ENCODE data around the gene KLF9. TPM values are rescaled to one million over a fixed set of nuclear protein-coding genes. Genes with fewer than 3 reads are reported as not detected.
A peak's percentile ranks its signal among the peaks of the same experiment; 100 is the strongest.

Gene KLF9
- total RNA-seq, 2 donors from 2014 or later, result 0.13 to 0.31 TPM

DNA sequence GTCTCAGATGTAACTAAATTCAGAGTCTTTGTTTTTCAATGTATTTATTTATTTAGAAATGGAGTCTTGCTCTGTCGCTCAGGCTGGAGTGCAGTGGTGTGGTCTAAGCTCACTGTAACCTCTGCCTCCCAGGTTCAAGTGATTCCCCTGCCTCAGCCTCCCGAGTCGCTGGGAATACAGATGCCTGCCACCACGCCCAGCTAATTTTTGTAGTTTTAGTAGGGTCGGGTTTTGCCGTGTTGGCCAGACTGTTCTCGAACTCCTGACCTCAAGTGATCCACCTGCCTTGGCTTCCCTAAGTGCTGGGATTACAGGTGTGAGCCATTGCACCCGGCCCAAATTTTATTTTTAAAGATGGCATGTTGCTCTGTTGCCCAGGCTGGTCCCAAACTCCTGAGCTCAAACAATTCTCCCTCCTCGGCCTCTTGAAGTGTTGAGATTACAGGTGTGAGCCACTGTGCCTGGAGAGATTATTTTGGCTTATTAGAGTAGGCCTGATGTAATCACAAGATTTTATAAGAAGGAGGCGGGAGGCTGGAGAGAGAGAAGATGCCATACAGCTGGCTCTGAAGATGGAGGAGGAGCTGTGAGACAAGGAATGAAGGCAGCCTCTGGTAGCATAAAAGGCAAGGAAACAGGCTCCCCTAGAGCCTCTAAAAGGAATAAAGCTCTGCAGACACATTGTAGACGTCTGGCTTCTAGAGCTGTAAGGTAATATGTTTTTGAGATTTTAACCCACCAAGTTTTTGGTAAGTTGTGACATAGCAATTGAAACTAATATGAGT, 12.9 kb upstream of the KLF9 start:
- H3K4me1 Mint-ChIP-seq, result no peaks in the 10 kb centered on the region
- H3K27me3 ChIP-seq (ENCODE audit: control insufficient read depth, insufficient read depth, low read length, poor library complexity, severe bottlenecking), result no peaks in the 10 kb centered on the region
- no peak overlapping the region for H3K27ac Mint-ChIP-seq
- no peaks in the 10 kb centered on the region for H3K4me1 ChIP-seq (ENCODE audit: control insufficient read depth, insufficient read depth, low read length)
- H3K9me3 ChIP-seq (ENCODE audit: control insufficient read depth, low read length), result no peaks in the 10 kb centered on the region
- no peaks in the 10 kb centered on the region for H3K36me3 Mint-ChIP-seq (ENCODE audit: low read depth)
- TF ChIP-seq, protein P1, sequence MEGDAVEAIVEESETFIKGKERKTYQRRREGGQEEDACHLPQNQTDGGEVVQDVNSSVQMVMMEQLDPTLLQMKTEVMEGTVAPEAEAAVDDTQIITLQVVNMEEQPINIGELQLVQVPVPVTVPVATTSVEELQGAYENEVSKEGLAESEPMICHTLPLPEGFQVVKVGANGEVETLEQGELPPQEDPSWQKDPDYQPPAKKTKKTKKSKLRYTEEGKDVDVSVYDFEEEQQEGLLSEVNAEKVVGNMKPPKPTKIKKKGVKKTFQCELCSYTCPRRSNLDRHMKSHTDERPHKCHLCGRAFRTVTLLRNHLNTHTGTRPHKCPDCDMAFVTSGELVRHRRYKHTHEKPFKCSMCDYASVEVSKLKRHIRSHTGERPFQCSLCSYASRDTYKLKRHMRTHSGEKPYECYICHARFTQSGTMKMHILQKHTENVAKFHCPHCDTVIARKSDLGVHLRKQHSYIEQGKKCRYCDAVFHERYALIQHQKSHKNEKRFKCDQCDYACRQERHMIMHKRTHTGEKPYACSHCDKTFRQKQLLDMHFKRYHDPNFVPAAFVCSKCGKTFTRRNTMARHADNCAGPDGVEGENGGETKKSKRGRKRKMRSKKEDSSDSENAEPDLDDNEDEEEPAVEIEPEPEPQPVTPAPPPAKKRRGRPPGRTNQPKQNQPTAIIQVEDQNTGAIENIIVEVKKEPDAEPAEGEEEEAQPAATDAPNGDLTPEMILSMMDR (conservative IDR thresholded peaks at IDR 0.05), result peak; percentile 36
- 85 to 86% methylated on average over 11 of the region's 11 CpGs for WGBS, 2 experiments (ENCODE audit: insufficient coverage in 1 of 2, insufficient read length in 1 of 2)
- H3K4me3 ChIP-seq (ENCODE audit: low read length), result no peak overlapping the region
- H3K4me3 Mint-ChIP-seq, result no peak overlapping the region
- DNase-seq, result no peak
- no peaks in the 10 kb centered on the region for H3K36me3 ChIP-seq (ENCODE audit: control insufficient read depth, insufficient read depth, low read length)
- no peak overlapping the region for H3K27ac ChIP-seq (ENCODE audit: low read depth, low read length)
- H3K9me3 Mint-ChIP-seq, result peaks cover 3% of the 10 kb centered on the region
- H3K9ac ChIP-seq (ENCODE audit: extremely low read depth, low read length, poor library complexity, severe bottlenecking), result no peak overlapping the region
- peaks cover 25% of the 10 kb centered on the region for H3K27me3 Mint-ChIP-seq (ENCODE audit: insufficient read depth)

DNA sequence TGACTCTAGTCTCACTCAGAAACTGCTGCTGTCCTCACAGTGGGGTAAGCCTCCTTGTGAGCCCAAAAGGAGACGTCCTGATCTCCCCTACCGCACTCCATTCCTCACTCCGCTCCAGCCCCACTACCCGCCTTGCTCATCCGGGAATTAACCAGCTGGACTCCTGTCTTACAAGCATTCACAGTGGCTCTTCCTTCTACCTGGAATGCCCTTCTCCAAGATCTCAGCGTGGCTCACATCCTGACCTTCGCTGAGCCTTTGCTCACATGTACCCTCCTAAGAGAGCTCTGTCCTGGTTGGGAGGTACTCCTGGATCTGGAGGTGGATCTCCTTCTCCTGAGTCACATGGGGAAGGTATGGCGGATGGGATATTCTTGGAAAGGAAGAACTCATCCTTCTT, 10.7 kb upstream of the KLF9 start:
- H3K36me3 ChIP-seq (ENCODE audit: control insufficient read depth, insufficient read depth, low read length), result no peaks in the 10 kb centered on the region
- H3K4me3 ChIP-seq (ENCODE audit: low read length), result no peak overlapping the region
- no peak overlapping the region for H3K27ac Mint-ChIP-seq
- TF ChIP-seq, protein P1 (conservative IDR thresholded peaks at IDR 0.05), result no peak
- no peak overlapping the region for H3K9ac ChIP-seq (ENCODE audit: extremely low read depth, low read length, poor library complexity, severe bottlenecking)
- H3K4me1 Mint-ChIP-seq, result peaks cover 13% of the 10 kb centered on the region
- H3K36me3 Mint-ChIP-seq (ENCODE audit: low read depth), result no peaks in the 10 kb centered on the region
- no peak for DNase-seq
- no peak overlapping the region for H3K27ac ChIP-seq (ENCODE audit: low read depth, low read length)
- H3K4me1 ChIP-seq (ENCODE audit: control insufficient read depth, insufficient read depth, low read length), result peaks cover 9% of the 10 kb centered on the region
- H3K9me3 ChIP-seq (ENCODE audit: control insufficient read depth, low read length), result no peaks in the 10 kb centered on the region
- WGBS, 2 experiments (ENCODE audit: insufficient coverage in 1 of 2, insufficient read length in 1 of 2), result 50 to 78% methylated on average over 2 to 7 of the region's 8 CpGs
- H3K27me3 Mint-ChIP-seq (ENCODE audit: insufficient read depth), result peaks cover 33% of the 10 kb centered on the region
- H3K9me3 Mint-ChIP-seq, result no peaks in the 10 kb centered on the region
- no peaks in the 10 kb centered on the region for H3K27me3 ChIP-seq (ENCODE audit: control insufficient read depth, insufficient read depth, low read length, poor library complexity, severe bottlenecking)
- H3K4me3 Mint-ChIP-seq, result no peak overlapping the region

DNA sequence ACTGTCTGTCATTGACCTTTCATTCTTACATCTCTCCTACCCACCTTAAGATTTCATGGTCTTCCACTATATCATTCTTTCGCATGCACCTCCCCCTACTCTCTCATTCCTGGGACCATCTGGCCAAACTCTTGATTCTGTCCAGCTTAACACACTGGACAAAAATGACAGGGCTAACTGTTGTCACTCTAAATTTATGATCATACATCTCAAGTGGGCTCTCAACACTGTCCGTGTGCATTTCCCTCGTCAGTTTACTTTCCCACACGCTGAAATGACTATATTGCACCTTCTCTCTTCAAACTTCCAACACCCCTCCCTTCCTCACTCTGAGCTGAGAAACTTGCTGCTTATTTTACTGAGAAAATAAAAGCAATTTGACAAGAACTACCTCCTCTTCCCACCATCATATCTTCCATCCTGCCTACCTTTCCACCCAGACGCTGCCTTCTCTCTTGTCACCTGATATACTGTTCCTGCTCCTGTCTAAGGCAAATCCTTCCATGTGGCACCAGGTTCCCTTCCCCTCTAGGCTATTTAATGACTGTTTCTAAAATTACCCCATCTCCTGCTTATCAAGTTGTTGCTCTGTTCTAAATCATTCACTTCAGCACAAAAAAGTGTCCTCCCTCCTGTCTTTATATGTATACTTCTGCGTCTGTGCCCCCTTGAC, 8.1 kb upstream of the KLF9 start:
- H3K27ac ChIP-seq (ENCODE audit: low read depth, low read length), result no peak overlapping the region
- H3K36me3 Mint-ChIP-seq (ENCODE audit: low read depth), result no peaks in the 10 kb centered on the region
- no peaks in the 10 kb centered on the region for H3K9me3 Mint-ChIP-seq
- no peak overlapping the region for H3K4me3 ChIP-seq (ENCODE audit: low read length)
- no peaks in the 10 kb centered on the region for H3K27me3 ChIP-seq (ENCODE audit: control insufficient read depth, insufficient read depth, low read length, poor library complexity, severe bottlenecking)
- peaks cover 13% of the 10 kb centered on the region for H3K4me1 Mint-ChIP-seq
- no peak overlapping the region for H3K4me3 Mint-ChIP-seq
- no peak overlapping the region for H3K27ac Mint-ChIP-seq
- peaks cover 35% of the 10 kb centered on the region for H3K27me3 Mint-ChIP-seq (ENCODE audit: insufficient read depth)
- no peaks in the 10 kb centered on the region for H3K9me3 ChIP-seq (ENCODE audit: control insufficient read depth, low read length)
- H3K9ac ChIP-seq (ENCODE audit: extremely low read depth, low read length, poor library complexity, severe bottlenecking), result no peak overlapping the region
- no peak for DNase-seq
- TF ChIP-seq, protein P1 (conservative IDR thresholded peaks at IDR 0.05), result no peak
- H3K4me1 ChIP-seq (ENCODE audit: control insufficient read depth, insufficient read depth, low read length), result peaks cover 9% of the 10 kb centered on the region
- 94 to 95% methylated on average over 6 of the region's 6 CpGs for WGBS, 2 experiments (ENCODE audit: insufficient coverage in 1 of 2, insufficient read length in 1 of 2)
- H3K36me3 ChIP-seq (ENCODE audit: control insufficient read depth, insufficient read depth, low read length), result no peaks in the 10 kb centered on the region

Data from endodermal cell (in vitro differentiated cells).